GM19324 (cell line): Measurements from ENCODE around the gene NEGR1.

ENCODE experiments used
- ATAC-seq: cut with Tn5 transposase; IDR thresholded peaks from one replicate; pipeline ENCODE4 v1.9.1; 2021; ENCODE audit warnings: mild to moderate bottlenecking, moderate library complexity; ENCODE audit not compliant: unreplicated experiment, low FRiP score

NEGR1 gene

DNA sequence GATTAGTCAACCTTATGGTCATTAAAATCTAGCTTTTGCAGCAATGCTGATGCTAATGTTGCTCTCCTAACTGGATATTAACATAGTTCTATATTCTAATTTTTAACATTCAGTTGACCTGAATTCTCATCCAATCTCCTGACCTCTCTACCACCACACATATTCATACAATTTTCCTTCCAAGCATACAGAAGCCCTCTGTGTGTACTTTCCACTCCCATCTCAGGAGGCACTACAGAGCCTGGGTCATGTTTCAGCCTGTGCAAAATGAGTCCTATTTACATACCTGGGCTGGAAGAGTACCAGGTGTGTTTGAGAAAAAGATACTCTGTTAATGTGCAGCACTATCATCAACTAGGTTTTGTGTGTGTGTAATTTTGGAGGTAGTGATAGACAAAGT lies 486.3 kb downstream of the NEGR1 start:
- no peak for ATAC-seq

DNA sequence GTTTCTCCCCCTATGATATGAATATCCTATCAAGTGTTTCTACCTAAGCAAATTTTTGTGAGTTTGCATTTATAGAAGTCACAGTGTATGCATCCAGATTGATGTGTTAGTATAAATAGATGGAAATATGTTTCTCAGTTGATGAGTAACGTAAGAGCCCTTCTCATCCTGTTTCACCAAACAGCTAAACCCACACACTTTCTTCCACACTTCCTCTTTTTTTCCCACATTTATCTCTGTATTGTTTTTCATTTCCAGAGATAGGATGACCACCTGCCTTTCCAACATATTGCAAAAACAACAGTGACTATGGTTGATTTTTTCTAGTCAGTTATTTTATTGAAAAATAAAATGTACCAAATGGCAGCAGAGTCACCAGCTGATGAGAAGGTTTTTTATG lies 490.1 kb downstream of the NEGR1 start:
- no peak for ATAC-seq

- no peak for ATAC-seq
Observed at GRCh38 chr1:71788113-71788512, 494.2 kb downstream of the NEGR1 start.

DNA sequence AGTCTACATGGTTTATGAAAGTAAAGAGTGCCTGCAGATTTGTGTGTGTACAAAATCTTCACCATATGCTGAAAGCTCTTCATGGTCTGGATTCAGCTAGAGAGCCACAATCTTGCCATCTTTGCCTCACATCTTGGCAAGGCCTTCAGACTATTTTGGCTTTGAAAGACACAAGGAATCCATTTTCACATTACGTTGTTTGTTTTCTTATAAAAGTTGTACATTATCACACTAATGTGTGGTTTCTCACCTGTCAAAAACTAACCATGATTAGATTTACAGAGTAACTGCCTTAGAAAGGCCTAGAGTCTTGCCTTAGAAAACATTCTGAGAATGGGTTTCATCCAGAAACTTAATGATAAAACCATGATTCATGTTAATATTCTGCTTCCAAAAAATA lies 494.6 kb downstream of the NEGR1 start:
- no peak for ATAC-seq

DNA sequence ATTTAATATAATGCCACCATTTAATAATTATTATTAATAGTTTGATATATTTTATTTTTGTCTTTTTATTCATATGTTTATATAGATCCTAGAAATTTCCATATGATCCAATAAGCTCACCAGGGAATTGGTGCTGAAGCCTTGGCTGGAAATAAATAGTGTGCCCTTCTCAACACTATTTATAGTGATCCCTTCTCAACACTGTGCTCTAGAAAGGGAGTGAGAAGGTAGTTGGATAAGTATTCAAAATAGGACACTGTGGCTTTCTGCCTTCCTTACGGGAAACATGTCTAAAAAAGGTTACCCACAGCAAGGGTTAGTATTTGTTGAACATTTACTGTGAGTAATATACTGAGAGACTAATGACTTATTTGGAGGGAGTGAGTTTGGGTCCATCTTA lies 496.1 kb downstream of the NEGR1 start:
- ATAC-seq, result no peak

DNA sequence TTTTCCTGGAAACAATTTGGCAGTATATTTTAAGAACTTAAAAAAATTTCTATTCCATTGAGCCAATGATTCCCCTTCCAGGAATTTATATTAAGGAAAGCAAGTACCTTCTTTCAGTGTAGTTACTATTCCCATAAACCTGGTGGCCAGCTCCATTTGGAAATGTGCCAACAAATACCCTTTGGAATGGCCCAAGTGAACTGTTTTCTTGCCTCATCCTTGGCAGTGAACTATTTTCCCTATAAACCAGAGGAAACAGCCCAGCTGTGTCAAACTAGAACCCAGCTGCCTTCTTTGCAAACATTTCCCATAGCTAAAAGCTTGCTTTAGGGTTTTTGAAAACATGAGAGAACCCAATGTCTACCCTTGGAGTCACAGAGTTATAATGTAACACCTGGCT lies 496.9 kb downstream of the NEGR1 start:
- ATAC-seq, result no peak

- ATAC-seq, result no peak
Observed at GRCh38 chr1:71785000-71785399, 497.3 kb downstream of the NEGR1 start.

DNA sequence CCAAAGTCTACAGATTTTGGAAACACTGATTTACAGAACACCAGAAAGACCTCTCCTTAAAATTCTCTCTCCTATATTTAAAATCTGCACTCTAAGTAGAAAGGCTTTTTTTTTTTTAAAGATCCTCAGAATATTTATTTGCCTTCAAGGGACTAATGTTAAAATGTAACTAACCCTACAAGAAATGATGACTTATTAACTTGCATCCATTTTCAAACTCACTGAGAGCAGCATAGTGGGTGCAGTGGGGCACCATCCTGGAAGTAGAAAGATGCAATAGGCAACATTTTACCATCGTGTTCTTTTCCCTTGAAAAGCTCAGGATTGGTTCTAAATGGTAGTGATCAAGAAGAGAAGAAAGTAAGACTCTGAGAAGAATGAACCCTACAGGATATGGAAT lies 498.1 kb downstream of the NEGR1 start:
- no peak for ATAC-seq

- ATAC-seq, result no peak
Observed at GRCh38 chr1:71783071-71783470, 499.3 kb downstream of the NEGR1 start.

GRCh38 chr1:71781450-71781849 lies 500.9 kb downstream of the NEGR1 start:
- no peak for ATAC-seq

DNA sequence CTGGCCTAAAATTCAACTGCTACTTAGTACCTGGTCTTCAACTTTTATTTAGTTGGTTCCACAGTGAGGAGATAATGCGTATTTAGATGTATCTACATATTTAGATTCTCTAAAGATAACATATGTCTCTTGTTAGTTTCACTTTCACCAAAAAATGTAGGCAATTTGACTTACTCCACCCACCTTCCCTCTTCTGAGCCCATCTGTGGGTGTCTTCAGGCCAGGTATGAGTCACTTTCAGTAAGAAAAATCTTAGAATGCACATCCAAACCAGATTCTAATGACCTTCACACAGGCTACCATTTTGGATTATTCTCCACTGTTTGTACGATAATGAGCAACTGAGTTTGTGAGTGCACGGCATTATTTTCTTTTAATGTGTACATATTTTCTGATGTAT lies 501.7 kb downstream of the NEGR1 start:
- ATAC-seq, result no peak

DNA sequence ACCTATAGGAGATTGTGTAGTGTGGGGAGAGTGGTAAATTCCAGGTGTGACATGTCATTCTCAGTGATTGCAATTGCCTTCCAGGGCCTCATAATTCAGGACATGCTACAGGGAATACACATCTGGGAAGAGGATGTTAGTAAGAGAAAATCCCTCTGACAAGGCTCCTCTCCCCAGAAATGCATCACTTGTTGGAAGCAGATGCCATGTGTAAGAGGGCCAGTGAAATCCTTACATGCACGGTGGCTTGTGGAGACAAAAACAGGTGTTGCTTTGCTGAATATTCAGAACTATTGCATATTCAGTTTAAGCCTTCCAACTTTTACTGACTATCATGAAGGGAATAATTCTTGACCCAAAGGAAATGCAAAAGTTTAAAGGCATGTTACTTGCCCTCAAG lies 503.4 kb downstream of the NEGR1 start:
- no peak for ATAC-seq

DNA sequence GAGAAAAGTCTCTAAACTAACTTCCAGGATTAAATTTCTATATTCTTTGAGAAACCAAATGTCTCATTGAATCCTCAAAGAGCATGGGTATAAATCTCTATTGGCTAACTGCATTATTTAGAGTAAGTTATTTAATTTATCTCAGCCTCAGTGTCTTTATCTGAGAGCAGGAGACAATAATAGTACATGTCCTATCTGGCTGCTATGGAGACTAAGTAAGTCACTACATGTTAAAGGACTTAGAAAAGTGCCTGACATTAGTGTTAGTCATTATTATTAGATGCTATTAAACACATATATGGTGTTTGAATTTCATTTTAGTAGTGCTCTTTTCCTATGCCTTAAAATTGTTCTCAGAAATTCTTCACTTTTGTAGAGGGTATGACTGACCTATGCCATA lies 505.2 kb downstream of the NEGR1 start:
- no peak for ATAC-seq

GRCh38 chr1:71774705-71775104 lies 507.6 kb downstream of the NEGR1 start:
- ATAC-seq, result no peak

- no peak for ATAC-seq
Observed at GRCh38 chr1:71770121-71770520, 512.2 kb downstream of the NEGR1 start.

- no peak for ATAC-seq
Observed at GRCh38 chr1:71766748-71767147, 515.6 kb downstream of the NEGR1 start.

GRCh38 chr1:71762514-71763255 lies 519.7 kb downstream of the NEGR1 start:
- no peak for ATAC-seq

DNA sequence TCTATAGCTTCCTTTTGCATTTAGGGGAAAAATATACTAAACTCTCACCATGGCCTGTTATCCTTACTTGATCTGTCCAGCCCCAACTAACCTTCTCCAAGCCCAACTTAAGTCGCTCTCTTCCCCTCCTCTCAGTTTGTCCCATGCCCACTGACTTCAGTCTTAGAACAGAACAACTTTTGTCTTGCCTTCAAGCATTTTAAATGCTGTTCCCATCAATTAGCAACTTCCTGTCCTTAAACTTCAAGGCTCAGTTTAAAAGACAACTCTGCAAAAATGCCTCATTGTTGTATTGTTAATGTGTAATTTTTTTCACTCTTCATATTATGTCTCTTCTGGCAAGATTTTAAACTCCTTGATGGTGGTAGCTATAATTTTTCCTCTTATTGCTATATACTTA lies 526.9 kb downstream of the NEGR1 start:
- ATAC-seq, result no peak

DNA sequence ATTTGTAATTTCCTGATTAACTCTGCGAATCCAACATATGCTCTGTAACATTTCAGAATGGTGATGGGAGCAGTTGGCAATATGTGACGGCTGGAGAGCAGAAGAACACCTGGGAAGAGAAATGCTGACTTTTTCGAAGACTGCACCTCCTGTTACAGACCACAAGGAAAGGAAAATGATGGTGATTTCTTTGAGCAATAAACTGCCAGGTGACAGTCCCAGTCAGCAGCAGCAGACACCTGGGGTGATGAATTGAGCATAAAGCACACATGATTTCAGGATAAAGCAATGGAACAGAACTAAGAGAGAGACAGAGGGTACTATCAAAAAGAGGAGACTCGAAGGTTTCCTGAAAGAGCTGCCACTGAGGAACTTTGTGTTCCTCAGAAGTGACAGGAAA lies 528.6 kb downstream of the NEGR1 start:
- no peak for ATAC-seq

DNA sequence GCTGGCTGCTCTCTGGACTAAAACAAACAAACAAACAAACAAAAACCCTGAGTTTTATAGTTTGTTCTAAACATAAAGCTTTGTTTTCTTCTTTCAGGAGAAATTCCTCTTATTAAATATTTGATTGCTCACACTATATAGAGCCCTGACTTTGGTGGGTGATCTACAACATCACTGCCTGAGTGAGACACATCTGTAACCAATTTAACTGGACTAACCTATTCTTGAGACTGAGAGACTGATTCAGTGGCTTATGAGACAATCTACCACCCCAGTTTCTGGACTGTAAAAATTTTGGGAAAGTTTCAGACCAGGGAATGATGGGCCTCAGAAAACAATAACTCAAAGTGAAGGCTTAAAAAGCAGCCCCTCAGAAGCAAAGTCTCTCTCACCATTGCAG lies 537.0 kb downstream of the NEGR1 start:
- ATAC-seq, result no peak

DNA sequence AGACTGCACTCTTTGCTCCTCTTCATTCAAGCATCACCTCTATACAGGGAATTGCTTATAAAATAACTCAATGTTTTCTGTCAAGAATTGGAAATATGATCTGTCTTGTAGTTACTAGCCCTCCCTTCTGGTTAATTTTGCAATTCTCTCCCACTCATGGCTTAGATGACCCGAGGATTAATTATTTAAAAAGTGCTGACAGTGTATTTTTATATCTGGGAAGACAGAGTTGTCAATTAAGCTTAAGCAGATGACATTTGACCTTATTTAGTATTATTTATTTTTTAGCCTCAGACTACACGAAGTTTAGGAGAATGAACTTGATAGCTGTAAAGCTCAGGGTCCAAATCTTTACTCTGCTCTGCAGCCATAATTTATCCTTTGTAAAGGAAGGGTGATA lies 538.5 kb downstream of the NEGR1 start:
- ATAC-seq, result no peak

DNA sequence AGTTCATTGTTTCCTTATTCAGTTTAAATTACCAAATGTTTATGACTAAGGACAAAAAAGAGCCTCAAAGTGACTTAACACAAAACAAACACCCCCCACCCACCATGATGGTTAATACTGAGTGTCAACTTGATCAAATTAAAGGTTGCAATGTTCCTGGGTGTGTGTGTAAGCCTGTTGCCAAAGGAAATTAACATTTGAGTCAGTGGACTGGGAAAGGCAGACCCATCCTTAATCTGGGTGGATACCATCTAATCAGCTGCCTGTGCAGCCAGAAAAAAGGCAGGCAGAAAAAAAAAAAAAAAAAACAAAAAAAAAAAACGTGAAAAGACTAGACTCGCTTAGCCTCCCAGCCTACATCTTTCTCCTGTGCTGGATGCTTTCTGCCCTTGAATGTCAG lies 543.4 kb downstream of the NEGR1 start:
- ATAC-seq, result no peak

GRCh38 chr1:71738256-71738655 lies 544.1 kb downstream of the NEGR1 start:
- ATAC-seq, result no peak
